Measurements from ENCODE around the gene PDE4D. TPM values are rescaled to one million over a fixed set of nuclear protein-coding genes. Genes with fewer than 3 reads are reported as not detected.

PDE4D gene
- total and polyA plus RNA-seq, 2 donors (not counting 1 experiment from before 2014, with no cell fraction given): 14.9 to 171 TPM

GRCh38 chr5:59652449-59652848 is 241.1 kb downstream of the PDE4D start:
- Mint-ChIP-seq H3K9me3 (ENCODE audit: insufficient read depth) (no peaks in the 10 kb centered on the region), H3K4me1 (peaks cover 25% of the 10 kb centered on the region), H3K27me3 (no peaks in the 10 kb centered on the region), H3K4me3 (no peak overlapping the region), H3K27ac (no peak overlapping the region)
- Histone ChIP-seq H3K4me3 (ENCODE audit: control extremely low read depth in 1 of 5, extremely low read depth in 1 of 5, insufficient read depth in 1 of 5, low read depth in 2 of 5, low read length in 4 of 5) (no peak overlapping the region), H4K20me1 (ENCODE audit: control insufficient read depth, insufficient read depth, low read length, poor library complexity, severe bottlenecking) (peaks cover 5% of the 10 kb centered on the region), H3K9ac (ENCODE audit: low read length) (no peak overlapping the region), H3K4me1 (ENCODE audit: control insufficient read depth in 2 of 2, insufficient read depth in 2 of 2, low read length in 2 of 2) (peaks cover 0 to 4% of the 10 kb centered on the region in 2 donors), H2AFZ (ENCODE audit: insufficient read depth, low read depth, low read length, poor library complexity, severe bottlenecking) (no peak overlapping the region), H3K4me2 (replicated peaks; ENCODE audit: low read depth, low read length, poor library complexity, severe bottlenecking) (no peak overlapping the region), H3K27ac (ENCODE audit: low read length in 2 of 2) (no peak overlapping the region), H3K27me3 (replicated peaks in 1 of 4; ENCODE audit: control extremely low read depth in 1 of 4, control insufficient read depth in 3 of 4, insufficient read depth in 4 of 4, low read length in 3 of 4) (no peaks in the 10 kb centered on the region), H3K9me3 (ENCODE audit: control extremely low read depth in 1 of 3, control insufficient read depth in 2 of 3, insufficient read depth in 1 of 3, low read length in 2 of 3) (no peaks in the 10 kb centered on the region), H3K36me3 (replicated peaks in 1 of 2; ENCODE audit: control extremely low read depth in 1 of 2, control insufficient read depth in 1 of 2, extremely low read depth in 1 of 2, insufficient read depth in 2 of 2, low read length in 1 of 2) (peaks cover 0 to 3% of the 10 kb centered on the region in 2 experiments), H3K79me2 (ENCODE audit: control insufficient read depth, insufficient read depth, low read length) (no peaks in the 10 kb centered on the region)
- CTCF ChIA-PET: interaction anchor here (1.0 kb wide), 1 partner anchor 8 kb away, joined by 4 read pairs; no protein-coding TSS in a partner anchor
- TF ChIP-seq EZH2 (IDR thresholded peaks at IDR 0.05; ENCODE audit: borderline replicate concordance, insufficient read depth, low read depth, low read length, poor library complexity, severe bottlenecking): no peak
- no peak for TF ChIP-seq CTCF (IDR thresholded peaks at IDR 0.05)
- DNase-seq: no peak
- no CpG with 5 or more reads among the region's 2 CpGs for WGBS (ENCODE audit: insufficient coverage)
- intact Hi-C loops (cut with micrococcal nuclease): no loop called here
- POLR2A ChIA-PET: no interaction called here
- ATAC-seq (ENCODE audit: low read depth): no peak

GRCh38 chr5:59648949-59649921 is 244.3 kb downstream of the PDE4D start:
- no peak for ATAC-seq (ENCODE audit: low read depth)
- Histone ChIP-seq H3K27ac (ENCODE audit: low read length in 2 of 2) (no peak overlapping the region), H2AFZ (ENCODE audit: insufficient read depth, low read depth, low read length, poor library complexity, severe bottlenecking) (no peak overlapping the region), H3K9me3 (ENCODE audit: control extremely low read depth in 1 of 3, control insufficient read depth in 2 of 3, insufficient read depth in 1 of 3, low read length in 2 of 3) (no peaks in the 10 kb centered on the region), H4K20me1 (ENCODE audit: control insufficient read depth, insufficient read depth, low read length, poor library complexity, severe bottlenecking) (peaks cover 5% of the 10 kb centered on the region), H3K27me3 (replicated peaks in 1 of 4; ENCODE audit: control extremely low read depth in 1 of 4, control insufficient read depth in 3 of 4, insufficient read depth in 4 of 4, low read length in 3 of 4) (no peaks in the 10 kb centered on the region), H3K36me3 (replicated peaks in 1 of 2; ENCODE audit: control extremely low read depth in 1 of 2, control insufficient read depth in 1 of 2, extremely low read depth in 1 of 2, insufficient read depth in 2 of 2, low read length in 1 of 2) (peaks cover 0 to 3% of the 10 kb centered on the region in 2 experiments), H3K4me3 (ENCODE audit: control extremely low read depth in 1 of 5, extremely low read depth in 1 of 5, insufficient read depth in 1 of 5, low read depth in 2 of 5, low read length in 4 of 5) (no peak overlapping the region), H3K9ac (ENCODE audit: low read length) (no peak overlapping the region), H3K4me2 (replicated peaks; ENCODE audit: low read depth, low read length, poor library complexity, severe bottlenecking) (no peak overlapping the region), H3K4me1 (ENCODE audit: control insufficient read depth in 2 of 2, insufficient read depth in 2 of 2, low read length in 2 of 2) (peaks cover 0 to 4% of the 10 kb centered on the region in 2 donors), H3K79me2 (ENCODE audit: control insufficient read depth, insufficient read depth, low read length) (no peaks in the 10 kb centered on the region)
- no peak for TF ChIP-seq EZH2 (IDR thresholded peaks at IDR 0.05; ENCODE audit: borderline replicate concordance, insufficient read depth, low read depth, low read length, poor library complexity, severe bottlenecking)
- TF ChIP-seq CTCF (IDR thresholded peaks at IDR 0.05): no peak
- ChIA-PET CTCF (no interaction called here), POLR2A (no interaction called here)
- Mint-ChIP-seq H3K27me3 (no peaks in the 10 kb centered on the region), H3K4me3 (no peak overlapping the region), H3K27ac (no peak overlapping the region), H3K9me3 (ENCODE audit: insufficient read depth) (no peaks in the 10 kb centered on the region), H3K4me1 (peaks cover 23% of the 10 kb centered on the region)
- WGBS (ENCODE audit: insufficient coverage): 63% methylated on average over 5 of the region's 8 CpGs
- no peak for DNase-seq
- intact Hi-C loops (cut with micrococcal nuclease): no loop called here
